IMR-90 (cell line): Measurements from ENCODE around the gene HDDC3. TPM values are rescaled to one million over a fixed set of nuclear protein-coding genes. Genes with fewer than 3 reads are reported as not detected.

Experiments
- ATAC-seq: fragments of 200-7000 bp; cut with Tn5 transposase; 2 replicates; pipeline ENCODE4 v1.9.1; 2020; ENCODE audit warnings: low read depth, mild to moderate bottlenecking, moderate library complexity
- BruUV-seq: library from RNA; stranded (reverse); fragments of 400-500 nt; replicated peaks from 2 replicates; lab custom pipeline; 2021; lab: Mats Ljungman, UMichigan
- CTCF ChIA-PET: fragments of 300-600 bp; formaldehyde crosslinking; extraction: SDS; loops from one replicate; lab custom pipeline; 2021; ENCODE audit warnings: antibody characterized with exemption; lab: Yijun Ruan, JAX
- POLR2A ChIA-PET: fragments of 300-600 bp; sonication (Branson Sonifier 250); formaldehyde crosslinking; loops from one replicate; lab custom pipeline; 2022; ENCODE audit warnings: antibody characterized with exemption; ENCODE audit not compliant: unreplicated experiment; lab: Charles Lee
- DNase-seq: peaks from one replicate; pipeline ENCODE4 v3.0.0; 2013
- H2AFZ ChIP-seq: replicated peaks from 2 replicates; pipeline ENCODE3; 2013; ENCODE audit warnings: low read length, mild to moderate bottlenecking; ENCODE audit not compliant: poor library complexity
- H2AK5ac ChIP-seq: 2 replicates; pipeline ENCODE4 v1.6.1; 2013; ENCODE audit warnings: low read depth, low read length, inconsistent platforms
- H2AK9ac ChIP-seq: replicated peaks from 2 replicates; pipeline ENCODE3; 2013; ENCODE audit warnings: mild to moderate bottlenecking, low read depth, low read length, moderate library complexity; ENCODE audit not compliant: poor library complexity
- H2BK120ac ChIP-seq: 2 replicates; pipeline ENCODE4 v1.6.1; 2013; ENCODE audit warnings: low read depth, low read length, inconsistent platforms
- H2BK15ac ChIP-seq: 3 replicates; pipeline ENCODE4 v1.6.1; 2013; ENCODE audit warnings: low read depth, low read length, inconsistent platforms
- H2BK20ac ChIP-seq: 2 replicates; pipeline ENCODE4 v1.6.1; 2013; ENCODE audit warnings: low read depth, mild to moderate bottlenecking, inconsistent platforms, low read length, moderate library complexity
- H2BK5ac ChIP-seq: 2 replicates; pipeline ENCODE4 v1.6.1; 2013; ENCODE audit warnings: mild to moderate bottlenecking, low read depth, low read length, inconsistent platforms; ENCODE audit not compliant: poor library complexity, severe bottlenecking
- H3K14ac ChIP-seq: replicated peaks from 2 replicates; pipeline ENCODE4 v1.6.1; 2013; ENCODE audit warnings: low read depth, low read length, inconsistent platforms
- H3K18ac ChIP-seq: 2 replicates; pipeline ENCODE4 v1.6.1; 2013; ENCODE audit warnings: low read depth, low read length, control low read depth
- H3K23ac ChIP-seq: 2 replicates; pipeline ENCODE4 v1.6.1; 2013; ENCODE audit warnings: low read depth, low read length, inconsistent platforms
- H3K27ac ChIP-seq: 2 replicates; pipeline ENCODE4 v1.5.1; 2013; ENCODE audit warnings: mild to moderate bottlenecking, control low read depth, low read length; ENCODE audit not compliant: insufficient read depth
- H3K27me3 ChIP-seq: 2 replicates; pipeline ENCODE4 v1.6.1; 2013; ENCODE audit warnings: low read length; ENCODE audit not compliant: control insufficient read depth, insufficient read depth
- H3K36me3 ChIP-seq: 2 replicates; pipeline ENCODE4 v1.6.1; 2013; ENCODE audit warnings: low read length, mixed read lengths; ENCODE audit not compliant: control insufficient read depth, insufficient read depth
- H3K4ac ChIP-seq: 2 replicates; pipeline ENCODE4 v1.6.1; 2013; ENCODE audit warnings: low read depth, low read length, inconsistent platforms
- H3K4me1 ChIP-seq: 2 replicates; pipeline ENCODE4 v1.6.1; 2013; ENCODE audit warnings: low read length, mixed read lengths; ENCODE audit not compliant: control insufficient read depth, insufficient read depth
- H3K4me2 ChIP-seq: 2 replicates; pipeline ENCODE4 v1.6.1; 2013; ENCODE audit warnings: low read depth, mild to moderate bottlenecking, control low read depth, low read length, moderate library complexity
- H3K4me3 ChIP-seq: 2 replicates; pipeline ENCODE4 v1.5.1; 2013; ENCODE audit warnings: low read depth, mild to moderate bottlenecking, control low read depth, low read length, moderate library complexity; ENCODE audit not compliant: insufficient read depth
- H3K56ac ChIP-seq: 2 replicates; pipeline ENCODE4 v1.6.1; 2013; ENCODE audit warnings: low read length, inconsistent platforms; ENCODE audit not compliant: insufficient read depth; ENCODE audit errors: extremely low read depth
- H3K79me1 ChIP-seq, 2 experiments: 2 replicates each; pipeline ENCODE4 v1.6.1; 2013; ENCODE audit warnings: low read length in 2 of 2, inconsistent platforms in 1 of 2, low read depth in 1 of 2
- H3K9ac ChIP-seq: 2 replicates; pipeline ENCODE4 v1.6.1; 2013; ENCODE audit warnings: low read depth, low read length, control low read depth
- H3K9me1 ChIP-seq: 2 replicates; pipeline ENCODE4 v1.6.1; 2013; ENCODE audit warnings: low read length, inconsistent platforms; ENCODE audit not compliant: insufficient read depth
- H3K9me3 ChIP-seq: 2 replicates; pipeline ENCODE4 v1.6.1; 2013; ENCODE audit warnings: low read length; ENCODE audit not compliant: control insufficient read depth, insufficient read depth
- H4K20me1 ChIP-seq: 2 replicates; pipeline ENCODE4 v1.6.1; 2013; ENCODE audit warnings: low read length, inconsistent platforms; ENCODE audit not compliant: insufficient read depth
- H4K5ac ChIP-seq: 2 replicates; pipeline ENCODE4 v1.6.1; 2013; ENCODE audit warnings: mild to moderate bottlenecking, low read depth, low read length, control low read depth
- H4K8ac ChIP-seq, 2 experiments: 2 replicates each; pipeline ENCODE4 v1.6.1; 2013; ENCODE audit warnings: low read depth in 2 of 2, low read length in 2 of 2, control low read depth in 1 of 2, inconsistent platforms in 1 of 2
- H4K91ac ChIP-seq: 2 replicates; pipeline ENCODE4 v1.6.1; 2013; ENCODE audit warnings: low read depth, low read length, inconsistent platforms; ENCODE audit not compliant: insufficient read depth
- BHLHE40 ChIP-seq: fragments of 150-350 bp; IDR thresholded peaks from 2 replicates; pipeline ENCODE4 v1.6.1; 2016; ENCODE audit warnings: mild to moderate bottlenecking, low read depth, low read length
- CEBPB ChIP-seq: IDR thresholded peaks from 2 replicates; pipeline ENCODE4 v1.6.1; 2012; ENCODE audit warnings: low read depth, low read length, improper control_type of control experiment
- CHD1 ChIP-seq: IDR thresholded peaks from 2 replicates; pipeline ENCODE4 v1.6.1; 2012; ENCODE audit warnings: low read depth, low read length, improper control_type of control experiment
- FOS ChIP-seq: fragments of 150-350 bp; IDR thresholded peaks from 2 replicates; pipeline ENCODE4 v1.6.1; 2016; ENCODE audit warnings: low read depth, low read length
- MAFK ChIP-seq: IDR thresholded peaks from 2 replicates; pipeline ENCODE4 v1.6.1; 2012; ENCODE audit warnings: low read depth, low read length, improper control_type of control experiment
- MAZ ChIP-seq: IDR thresholded peaks from 2 replicates; pipeline ENCODE4 v1.6.1; 2012; ENCODE audit warnings: low read depth, mild to moderate bottlenecking, low read length, improper control_type of control experiment, moderate library complexity, borderline replicate concordance
- MXI1 ChIP-seq: IDR thresholded peaks from 2 replicates; pipeline ENCODE4 v1.6.1; 2012; ENCODE audit warnings: low read depth, mild to moderate bottlenecking, low read length, moderate library complexity, borderline replicate concordance
- POLR2A ChIP-seq: IDR thresholded peaks from 2 replicates; pipeline ENCODE4 v1.6.1; 2012; ENCODE audit warnings: mild to moderate bottlenecking, low read depth, low read length
- RAD21 ChIP-seq: IDR thresholded peaks from 2 replicates; pipeline ENCODE4 v1.6.1; 2012; ENCODE audit warnings: low read length, improper control_type of control experiment
- RFX5 ChIP-seq: IDR thresholded peaks from 2 replicates; pipeline ENCODE4 v1.8.0; 2012; ENCODE audit warnings: low read depth, mild to moderate bottlenecking, low read length, moderate library complexity
- SMC3 ChIP-seq: fragments of 150-350 bp; IDR thresholded peaks from 2 replicates; pipeline ENCODE4 v1.6.1; 2016; ENCODE audit warnings: low read depth, mild to moderate bottlenecking, antibody characterized with exemption, low read length, moderate library complexity
- WGBS, 2 experiments: methylation state at CpG; one replicate each; pipeline versions ENCODE4 v1.1.5 to v1.1.7; 2013; ENCODE audit warnings: missing lambda C conversion rate in 2 of 2; ENCODE audit not compliant: insufficient read length in 1 of 2; ENCODE audit errors: extremely low coverage in 2 of 2; 5-methylcytosine and 5-hydroxymethylcytosine counted together
- dilution Hi-C: fragments of 300-500 bp; cut with HindIII; formaldehyde crosslinking; loops from one replicate; pipeline ENCODE4 v1.14.3; 2018; ENCODE audit warnings: low sequenced_read_pairs; ENCODE audit not compliant: unreplicated experiment
- in situ Hi-C: fragments of 300-500 bp; cut with MboI; formaldehyde crosslinking; loops from 3 replicates; pipeline ENCODE4 v1.14.3; 2019; ENCODE audit warnings: low sequenced_read_pairs, inconsistent platforms, mixed read lengths
- intact Hi-C: fragments of 100-400 bp; cut with micrococcal nuclease; formaldehyde crosslinking; loops from 2 replicates; pipeline ENCODE4 v1.10.0; 2022
- polyA plus RNA-seq, 3 experiments: library from polyadenylated mRNA; depleted of rRNA; stranded (reverse); fragments of >200 nt; gene quantifications; 2 replicates each; pipeline ENCODE4 v1.2.3, GENCODE V29; 2012; ENCODE audit warnings: low replicate concordance in 1 of 3
- total RNA-seq: library from RNA; depleted of rRNA; stranded (reverse); fragments of >200 nt; gene quantifications from 2 replicates; pipeline ENCODE4 v1.2.3, GENCODE V29; 2012
- TF ChIP-seq, protein P1 (sequence below): conservative IDR thresholded peaks from 2 replicates; pipeline ENCODE4 v1.5.1; 2012; ENCODE audit warnings: mild to moderate bottlenecking, low read depth, low read length, improper control_type of control experiment
- TF ChIP-seq, protein P2 (sequence below): fragments of 150-350 bp; IDR thresholded peaks from 2 replicates; pipeline ENCODE4 v1.6.1; 2016; ENCODE audit warnings: low read depth, mild to moderate bottlenecking, low read length, moderate library complexity, borderline replicate concordance

HDDC3 gene
- total and polyA plus RNA-seq, 2 of the 4 experiments (the other 2 are of a cell fraction) = 7.9 to 10.7 TPM

DNA sequence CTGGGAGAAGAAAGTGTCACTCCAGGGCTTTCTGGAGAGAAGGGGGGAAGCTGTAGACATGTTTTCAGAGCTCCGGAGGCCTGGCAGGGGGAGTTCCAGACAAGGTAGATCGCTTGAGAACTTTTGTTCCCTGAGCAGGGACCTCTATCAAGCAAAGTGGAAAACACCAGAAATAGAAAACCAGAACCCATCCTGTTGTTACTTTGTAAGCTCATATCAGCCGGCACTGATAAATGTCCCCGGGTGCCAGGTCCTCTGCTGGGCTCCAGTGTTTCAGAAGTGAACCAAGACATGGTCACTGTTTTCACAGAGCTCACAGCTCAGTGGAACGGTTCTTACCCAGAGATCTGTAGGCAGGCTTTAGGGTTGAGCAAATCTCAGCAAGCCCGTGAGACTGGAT is 13.5 kb downstream of the HDDC3 start:
- BruUV-seq = no TSS peak
- intact Hi-C loops = no loop called here
- Histone ChIP-seq H4K8ac (no peak overlapping the region), H3K4me3 (no peak overlapping the region), H2BK15ac (no peak overlapping the region), H3K36me3 (peaks cover 27% of the 10 kb centered on the region), H3K18ac (no peak overlapping the region), H3K56ac (no peak overlapping the region), H3K9me1 (peaks cover 3% of the 10 kb centered on the region; the same call in 1 of the 2 replicates), H3K4me1 (peaks cover 10% of the 10 kb centered on the region; the same call in 1 of the 2 replicates), H2BK20ac (no peak overlapping the region), H2AFZ (no peak overlapping the region), H4K5ac (no peak overlapping the region), H3K4ac (no peak overlapping the region), H3K9ac (no peak overlapping the region), H3K14ac (no peak overlapping the region), H2BK5ac (no peak overlapping the region), H2AK9ac (no peak overlapping the region), H3K4me2 (no peak overlapping the region), H3K79me1 (no peaks in the 10 kb centered on the region), H4K91ac (no peak overlapping the region), H3K23ac (no peak overlapping the region), H2BK120ac (no peak overlapping the region), H3K27ac (no peak overlapping the region), H2AK5ac (no peak overlapping the region), H3K9me3 (no peaks in the 10 kb centered on the region), H3K27me3 (no peaks in the 10 kb centered on the region), H4K20me1 (no peaks in the 10 kb centered on the region)
- TF ChIP-seq SMC3 = no peak
- no peak for TF ChIP-seq RAD21
- TF ChIP-seq CEBPB = no peak
- no peak for TF ChIP-seq BHLHE40
- TF ChIP-seq FOS = no peak
- no peak for TF ChIP-seq CHD1
- TF ChIP-seq POLR2A = no peak
- TF ChIP-seq, protein P1, sequence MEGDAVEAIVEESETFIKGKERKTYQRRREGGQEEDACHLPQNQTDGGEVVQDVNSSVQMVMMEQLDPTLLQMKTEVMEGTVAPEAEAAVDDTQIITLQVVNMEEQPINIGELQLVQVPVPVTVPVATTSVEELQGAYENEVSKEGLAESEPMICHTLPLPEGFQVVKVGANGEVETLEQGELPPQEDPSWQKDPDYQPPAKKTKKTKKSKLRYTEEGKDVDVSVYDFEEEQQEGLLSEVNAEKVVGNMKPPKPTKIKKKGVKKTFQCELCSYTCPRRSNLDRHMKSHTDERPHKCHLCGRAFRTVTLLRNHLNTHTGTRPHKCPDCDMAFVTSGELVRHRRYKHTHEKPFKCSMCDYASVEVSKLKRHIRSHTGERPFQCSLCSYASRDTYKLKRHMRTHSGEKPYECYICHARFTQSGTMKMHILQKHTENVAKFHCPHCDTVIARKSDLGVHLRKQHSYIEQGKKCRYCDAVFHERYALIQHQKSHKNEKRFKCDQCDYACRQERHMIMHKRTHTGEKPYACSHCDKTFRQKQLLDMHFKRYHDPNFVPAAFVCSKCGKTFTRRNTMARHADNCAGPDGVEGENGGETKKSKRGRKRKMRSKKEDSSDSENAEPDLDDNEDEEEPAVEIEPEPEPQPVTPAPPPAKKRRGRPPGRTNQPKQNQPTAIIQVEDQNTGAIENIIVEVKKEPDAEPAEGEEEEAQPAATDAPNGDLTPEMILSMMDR = no peak
- no peak for TF ChIP-seq MAZ
- TF ChIP-seq MXI1 = no peak
- TF ChIP-seq, protein P2, sequence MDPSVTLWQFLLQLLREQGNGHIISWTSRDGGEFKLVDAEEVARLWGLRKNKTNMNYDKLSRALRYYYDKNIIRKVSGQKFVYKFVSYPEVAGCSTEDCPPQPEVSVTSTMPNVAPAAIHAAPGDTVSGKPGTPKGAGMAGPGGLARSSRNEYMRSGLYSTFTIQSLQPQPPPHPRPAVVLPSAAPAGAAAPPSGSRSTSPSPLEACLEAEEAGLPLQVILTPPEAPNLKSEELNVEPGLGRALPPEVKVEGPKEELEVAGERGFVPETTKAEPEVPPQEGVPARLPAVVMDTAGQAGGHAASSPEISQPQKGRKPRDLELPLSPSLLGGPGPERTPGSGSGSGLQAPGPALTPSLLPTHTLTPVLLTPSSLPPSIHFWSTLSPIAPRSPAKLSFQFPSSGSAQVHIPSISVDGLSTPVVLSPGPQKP = no peak
- TF ChIP-seq MAFK = no peak
- TF ChIP-seq RFX5 = no peak
- in situ Hi-C loops = no loop called here
- ChIA-PET CTCF (interaction anchor here (0.6 kb wide), 1 partner anchor 20 kb away, joined by 4 read pairs; no protein-coding TSS in a partner anchor), POLR2A (interaction anchor here (0.6 kb wide), 1 partner anchor 17 kb away, joined by 6 read pairs; no protein-coding TSS in a partner anchor)
- 94% methylated on average over 3 of the region's 6 CpGs; no CpG with 5 or more reads in 1 of the 2 experiments for WGBS, 2 experiments
- ATAC-seq (no peak), DNase-seq (no peak)
- dilution Hi-C loops = no loop called here
